ENCODE results near the gene RPS6KB2. TPM values are rescaled to one million over a fixed set of nuclear protein-coding genes. Genes with fewer than 3 reads are reported as not detected.

The RPS6KB2 gene
- total and polyA plus RNA-seq, 2 of the 4 experiments (the other 2 are of a cell fraction) = 50.7 to 58.4 TPM

DNA sequence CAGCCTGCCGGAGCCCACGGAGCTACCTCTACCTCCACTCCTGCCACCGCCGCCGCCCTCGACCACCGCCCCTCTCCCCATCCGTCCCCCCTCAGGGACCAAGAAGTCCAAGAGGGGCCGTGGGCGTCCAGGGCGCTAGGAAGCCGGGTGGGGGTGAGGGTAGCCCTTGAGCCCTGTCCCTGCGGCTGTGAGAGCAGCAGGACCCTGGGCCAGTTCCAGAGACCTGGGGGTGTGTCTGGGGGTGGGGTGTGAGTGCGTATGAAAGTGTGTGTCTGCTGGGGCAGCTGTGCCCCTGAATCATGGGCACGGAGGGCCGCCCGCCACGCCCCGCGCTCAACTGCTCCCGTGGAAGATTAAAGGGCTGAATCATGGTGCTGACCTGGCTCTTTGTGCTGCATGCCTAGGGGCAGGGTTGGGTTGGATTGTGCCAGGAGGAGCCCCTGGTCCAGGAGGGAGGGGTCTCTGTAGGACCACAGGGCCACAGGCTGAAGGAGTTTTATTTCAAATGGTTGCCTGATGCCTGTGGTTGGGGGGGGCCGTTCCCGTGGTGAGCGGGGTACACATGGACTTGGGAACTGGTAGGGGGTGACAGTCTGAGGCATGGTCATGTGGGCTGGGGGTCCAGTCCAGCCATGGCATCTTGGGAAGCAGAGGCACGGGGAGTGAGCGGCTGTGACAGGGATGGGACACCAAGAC is 6.9 kb downstream of the RPS6KB2 start:
- ChIA-PET POLR2A (ENCODE audit: unreplicated experiment) (no interaction called here), CTCF (no interaction called here)
- no peak overlapping the region for H2AK5ac ChIP-seq (ENCODE audit: low read depth, low read length)
- no peak overlapping the region for H2AFZ ChIP-seq (replicated peaks; ENCODE audit: low read length, poor library complexity)
- 68% methylated on average over 5 of the region's 26 CpGs; no CpG with 5 or more reads in 1 of the 2 experiments for WGBS, 2 experiments (ENCODE audit: extremely low coverage in 2 of 2, insufficient read length in 1 of 2)
- no peak overlapping the region for H2BK5ac ChIP-seq (ENCODE audit: low read depth, low read length, poor library complexity, severe bottlenecking)
- peaks cover 52% of the 10 kb centered on the region for H3K36me3 ChIP-seq (ENCODE audit: control insufficient read depth, insufficient read depth, low read length)
- H2BK120ac ChIP-seq (ENCODE audit: low read depth, low read length) = no peak overlapping the region
- H4K8ac ChIP-seq (ENCODE audit: low read depth in 2 of 2, low read length in 2 of 2) = no peak overlapping the region
- no peaks in the 10 kb centered on the region for H3K9me1 ChIP-seq (ENCODE audit: insufficient read depth, low read length)
- no peak for ATAC-seq (ENCODE audit: low read depth)
- no peak overlapping the region for H4K91ac ChIP-seq (ENCODE audit: insufficient read depth, low read depth, low read length)
- peaks cover 0 to 5% of the 10 kb centered on the region in 2 experiments; a peak in 1 of 4 replicates for H3K79me1 ChIP-seq (ENCODE audit: low read depth in 1 of 2, low read length in 2 of 2)
- H3K4ac ChIP-seq (ENCODE audit: low read depth, low read length) = no peak overlapping the region
- no peak overlapping the region for H3K9ac ChIP-seq (ENCODE audit: low read depth, low read length)
- H3K23ac ChIP-seq (ENCODE audit: low read depth, low read length) = no peak overlapping the region
- in situ Hi-C loops (cut with MboI; ENCODE audit: low sequenced_read_pairs) = no loop called here
- H3K4me2 ChIP-seq (ENCODE audit: low read depth, low read length) = no peak overlapping the region
- H3K56ac ChIP-seq (ENCODE audit: extremely low read depth, insufficient read depth, low read length) = no peak overlapping the region
- no peaks in the 10 kb centered on the region; the same call in none of the 2 replicates for H4K20me1 ChIP-seq (ENCODE audit: insufficient read depth, low read length)
- no peak overlapping the region for H3K18ac ChIP-seq (ENCODE audit: low read depth, low read length)
- TF ChIP-seq CHD1 (IDR thresholded peaks at IDR 0.05; ENCODE audit: low read depth, low read length) (no peak), RAD21 (IDR thresholded peaks at IDR 0.05; ENCODE audit: low read length) (no peak), MAFK (IDR thresholded peaks at IDR 0.05; ENCODE audit: low read depth, low read length) (no peak), SMC3 (IDR thresholded peaks at IDR 0.05; ENCODE audit: low read depth, low read length) (no peak), BHLHE40 (IDR thresholded peaks at IDR 0.05; ENCODE audit: low read depth, low read length) (no peak), FOS (IDR thresholded peaks at IDR 0.05; ENCODE audit: low read depth, low read length) (no peak), RCOR1 (IDR thresholded peaks at IDR 0.05; ENCODE audit: insufficient replicate concordance, low read length) (no peak), POLR2A (IDR thresholded peaks at IDR 0.05; ENCODE audit: low read depth, low read length) (no peak), RFX5 (IDR thresholded peaks at IDR 0.05; ENCODE audit: low read depth, low read length) (no peak), MXI1 (IDR thresholded peaks at IDR 0.05; ENCODE audit: borderline replicate concordance, low read depth, low read length) (no peak), NFE2L2 (IDR thresholded peaks at IDR 0.05; ENCODE audit: low read depth, low read length) (no peak), MAZ (IDR thresholded peaks at IDR 0.05; ENCODE audit: borderline replicate concordance, low read depth, low read length) (no peak)
- TF ChIP-seq, protein P1, sequence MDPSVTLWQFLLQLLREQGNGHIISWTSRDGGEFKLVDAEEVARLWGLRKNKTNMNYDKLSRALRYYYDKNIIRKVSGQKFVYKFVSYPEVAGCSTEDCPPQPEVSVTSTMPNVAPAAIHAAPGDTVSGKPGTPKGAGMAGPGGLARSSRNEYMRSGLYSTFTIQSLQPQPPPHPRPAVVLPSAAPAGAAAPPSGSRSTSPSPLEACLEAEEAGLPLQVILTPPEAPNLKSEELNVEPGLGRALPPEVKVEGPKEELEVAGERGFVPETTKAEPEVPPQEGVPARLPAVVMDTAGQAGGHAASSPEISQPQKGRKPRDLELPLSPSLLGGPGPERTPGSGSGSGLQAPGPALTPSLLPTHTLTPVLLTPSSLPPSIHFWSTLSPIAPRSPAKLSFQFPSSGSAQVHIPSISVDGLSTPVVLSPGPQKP (IDR thresholded peaks at IDR 0.05; ENCODE audit: borderline replicate concordance, low read depth, low read length) = no peak
- TF ChIP-seq, protein P2, sequence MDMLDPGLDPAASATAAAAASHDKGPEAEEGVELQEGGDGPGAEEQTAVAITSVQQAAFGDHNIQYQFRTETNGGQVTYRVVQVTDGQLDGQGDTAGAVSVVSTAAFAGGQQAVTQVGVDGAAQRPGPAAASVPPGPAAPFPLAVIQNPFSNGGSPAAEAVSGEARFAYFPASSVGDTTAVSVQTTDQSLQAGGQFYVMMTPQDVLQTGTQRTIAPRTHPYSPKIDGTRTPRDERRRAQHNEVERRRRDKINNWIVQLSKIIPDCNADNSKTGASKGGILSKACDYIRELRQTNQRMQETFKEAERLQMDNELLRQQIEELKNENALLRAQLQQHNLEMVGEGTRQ (IDR thresholded peaks at IDR 0.05; ENCODE audit: low read depth, low read length) = no peak
- TF ChIP-seq, protein P3, sequence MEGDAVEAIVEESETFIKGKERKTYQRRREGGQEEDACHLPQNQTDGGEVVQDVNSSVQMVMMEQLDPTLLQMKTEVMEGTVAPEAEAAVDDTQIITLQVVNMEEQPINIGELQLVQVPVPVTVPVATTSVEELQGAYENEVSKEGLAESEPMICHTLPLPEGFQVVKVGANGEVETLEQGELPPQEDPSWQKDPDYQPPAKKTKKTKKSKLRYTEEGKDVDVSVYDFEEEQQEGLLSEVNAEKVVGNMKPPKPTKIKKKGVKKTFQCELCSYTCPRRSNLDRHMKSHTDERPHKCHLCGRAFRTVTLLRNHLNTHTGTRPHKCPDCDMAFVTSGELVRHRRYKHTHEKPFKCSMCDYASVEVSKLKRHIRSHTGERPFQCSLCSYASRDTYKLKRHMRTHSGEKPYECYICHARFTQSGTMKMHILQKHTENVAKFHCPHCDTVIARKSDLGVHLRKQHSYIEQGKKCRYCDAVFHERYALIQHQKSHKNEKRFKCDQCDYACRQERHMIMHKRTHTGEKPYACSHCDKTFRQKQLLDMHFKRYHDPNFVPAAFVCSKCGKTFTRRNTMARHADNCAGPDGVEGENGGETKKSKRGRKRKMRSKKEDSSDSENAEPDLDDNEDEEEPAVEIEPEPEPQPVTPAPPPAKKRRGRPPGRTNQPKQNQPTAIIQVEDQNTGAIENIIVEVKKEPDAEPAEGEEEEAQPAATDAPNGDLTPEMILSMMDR (conservative IDR thresholded peaks at IDR 0.05; ENCODE audit: low read depth, low read length) = no peak
- H2BK20ac ChIP-seq (ENCODE audit: low read depth, low read length) = no peak overlapping the region
- H3K27me3 ChIP-seq (ENCODE audit: control insufficient read depth, insufficient read depth, low read length) = no peaks in the 10 kb centered on the region
- H2AK9ac ChIP-seq (replicated peaks; ENCODE audit: low read depth, low read length, poor library complexity) = no peak overlapping the region
- no peak overlapping the region for H3K27ac ChIP-seq (ENCODE audit: insufficient read depth, low read length)
- H3K14ac ChIP-seq (replicated peaks; ENCODE audit: low read depth, low read length) = no peak overlapping the region
- intact Hi-C loops (cut with micrococcal nuclease) = no loop called here
- DNase-seq = no peak
- dilution Hi-C loops (cut with HindIII; ENCODE audit: low sequenced_read_pairs, unreplicated experiment) = no loop called here
- H4K5ac ChIP-seq (ENCODE audit: low read depth, low read length) = no peak overlapping the region
- BruUV-seq (replicated peaks) = no TSS peak
- no peaks in the 10 kb centered on the region for H3K9me3 ChIP-seq (ENCODE audit: control insufficient read depth, insufficient read depth, low read length)
- H3K4me3 ChIP-seq (ENCODE audit: insufficient read depth, low read depth, low read length) = no peak overlapping the region
- no peaks in the 10 kb centered on the region for H3K4me1 ChIP-seq (ENCODE audit: control insufficient read depth, insufficient read depth, low read length)
- no peak overlapping the region for H2BK15ac ChIP-seq (ENCODE audit: low read depth, low read length)
